Subcutaneous adipose tissue (tissue), 4 donors: ENCODE data around the gene NDE1. TPM values are rescaled to one million over a fixed set of nuclear protein-coding genes. Genes with fewer than 3 reads are reported as not detected.

Experiments
- CTCF ChIP-seq: fragments of 450-650 bp; IDR thresholded peaks from one replicate; pipeline ENCODE4 v1.5.1; 2016; ENCODE audit warnings: low read depth, mild to moderate bottlenecking, control low read depth, antibody characterized with exemption, moderate library complexity
- total RNA-seq, 4 donors: library from RNA; depleted of rRNA; stranded (reverse); fragments of >200 nt; gene quantifications; one replicate each; pipeline ENCODE4 v1.1.0, GENCODE V29; 2016

NDE1 gene
- total RNA-seq, 4 donors from 2014 or later: 15.1 to 34.8 (median 22.7) TPM

GRCh38 chr16:15726715-15727114, 76.7 kb downstream of the NDE1 start:
- TF ChIP-seq CTCF: no peak

- no peak for TF ChIP-seq CTCF
Observed at GRCh38 chr16:15729152-15729551, 79.1 kb downstream of the NDE1 start.

GRCh38 chr16:15732416-15732815, 82.4 kb downstream of the NDE1 start:
- no peak for TF ChIP-seq CTCF

- TF ChIP-seq CTCF: no peak
Observed at GRCh38 chr16:15735610-15736009, 85.6 kb downstream of the NDE1 start.

GRCh38 chr16:15736529-15736928, 86.5 kb downstream of the NDE1 start:
- TF ChIP-seq CTCF: no peak

- no peak for TF ChIP-seq CTCF
Observed at GRCh38 chr16:15737140-15737644, 87.1 kb downstream of the NDE1 start.

- no peak for TF ChIP-seq CTCF
Observed at GRCh38 chr16:15739464-15739863, 89.4 kb downstream of the NDE1 start.
